ENCODE measurements around the gene LCMT2. TPM values are rescaled to one million over a fixed set of nuclear protein-coding genes. Genes with fewer than 3 reads are reported as not detected.
"Not testable (repeated sequence)": the region's sequence is repeated elsewhere in the genome, so short reads cannot be mapped to it uniquely, and the experiment has no call there.

Gene LCMT2
- total RNA-seq, 4 donors from 2014 or later = 5.4 to 9.5 (median 6.4) TPM

GRCh38 chr15:43293432-43293831 lies 36.9 kb downstream of the LCMT2 start:
- Histone ChIP-seq H3K27ac (no peak overlapping the region), H3K9me3 (no peaks in the 10 kb centered on the region), H3K27me3 (peaks cover 56% of the 10 kb centered on the region), H3K4me3 (no peak overlapping the region), H3K36me3 (no peaks in the 10 kb centered on the region), H3K4me1 (no peaks in the 10 kb centered on the region)
- TF ChIP-seq EP300 (IDR thresholded peaks at IDR 0.05) (no peak), POLR2AphosphoS5 (IDR thresholded peaks at IDR 0.05) (no peak), CTCF (IDR thresholded peaks at IDR 0.05) (no peak), POLR2A (IDR thresholded peaks at IDR 0.05) (no peak)
- ATAC-seq = no peak
- WGBS, 2 donors (ENCODE audit: low coverage in 1 of 2) = no CpG with 5 or more reads among the region's 24 CpGs

- H3K9me3 ChIP-seq = no peaks in the 10 kb centered on the region
- H3K4me1 ChIP-seq = no peaks in the 10 kb centered on the region
- no peaks in the 10 kb centered on the region for H3K36me3 ChIP-seq
- WGBS, 2 donors (ENCODE audit: low coverage in 1 of 2) = 53 to 55% methylated on average over 4 to 11 of the region's 12 CpGs
- H3K27ac ChIP-seq = no peak overlapping the region
- H3K4me3 ChIP-seq = no peak overlapping the region
- TF ChIP-seq POLR2AphosphoS5 (IDR thresholded peaks at IDR 0.05) (no peak), EP300 (IDR thresholded peaks at IDR 0.05) (no peak), CTCF (IDR thresholded peaks at IDR 0.05) (no peak), POLR2A (IDR thresholded peaks at IDR 0.05) (no peak)
- ATAC-seq = peak; percentile 39
- peaks cover 48% of the 10 kb centered on the region for H3K27me3 ChIP-seq
Observed at GRCh38 chr15:43292375-43293078, 37.8 kb downstream of the LCMT2 start.

- not testable (repeated sequence) for H3K9me3 ChIP-seq, H3K27ac ChIP-seq, H3K36me3 ChIP-seq, H3K4me1 ChIP-seq, ATAC-seq, H3K4me3 ChIP-seq
- H3K27me3 ChIP-seq = peaks cover 25% of the 10 kb centered on the region
- 86 to 100% methylated on average over 1 to 2 of the region's 3 CpGs for WGBS, 2 donors (ENCODE audit: low coverage in 1 of 2)
Observed at GRCh38 chr15:43289656-43290055, 40.7 kb downstream of the LCMT2 start.

- no peaks in the 10 kb centered on the region for H3K36me3 ChIP-seq
- no peak overlapping the region for H3K27ac ChIP-seq
- WGBS, 2 donors (ENCODE audit: low coverage in 1 of 2) = 60 to 62% methylated on average over 4 to 6 of the region's 15 CpGs
- no peaks in the 10 kb centered on the region for H3K9me3 ChIP-seq
- H3K4me3 ChIP-seq = no peak overlapping the region
- H3K27me3 ChIP-seq = peaks cover 6% of the 10 kb centered on the region
- TF ChIP-seq EP300 (IDR thresholded peaks at IDR 0.05) = no peak
- TF ChIP-seq POLR2AphosphoS5 (IDR thresholded peaks at IDR 0.05) = no peak
- TF ChIP-seq POLR2A (IDR thresholded peaks at IDR 0.05) = no peak
- no peak for TF ChIP-seq CTCF (IDR thresholded peaks at IDR 0.05)
- H3K4me1 ChIP-seq = peaks cover 0 to 8% (median 0%) of the 10 kb centered on the region in 3 donors
- no peak for ATAC-seq
Observed at GRCh38 chr15:43287254-43287653, 43.1 kb downstream of the LCMT2 start.

- ATAC-seq = peak; percentile 7
- H3K27ac ChIP-seq = no peak overlapping the region
- no peak overlapping the region for H3K4me3 ChIP-seq
- H3K27me3 ChIP-seq = peaks cover 18% of the 10 kb centered on the region
- WGBS, 2 donors (ENCODE audit: low coverage in 1 of 2) = 40% methylated on average over 3 of the region's 7 CpGs; no CpG with 5 or more reads in 1 of the 2 donors
- TF ChIP-seq POLR2A (IDR thresholded peaks at IDR 0.05) (no peak), POLR2AphosphoS5 (IDR thresholded peaks at IDR 0.05) (no peak), CTCF (IDR thresholded peaks at IDR 0.05) (no peak), EP300 (IDR thresholded peaks at IDR 0.05) (no peak)
- peaks cover 0 to 8% (median 0%) of the 10 kb centered on the region in 3 donors for H3K4me1 ChIP-seq
- no peaks in the 10 kb centered on the region for H3K9me3 ChIP-seq
- H3K36me3 ChIP-seq = no peaks in the 10 kb centered on the region
Observed at GRCh38 chr15:43286074-43286473, 44.3 kb downstream of the LCMT2 start.
